Progenitor cell of endocrine pancreas (in vitro differentiated cells): ENCODE measurements around the gene TPI1. TPM values are rescaled to one million over a fixed set of nuclear protein-coding genes. Genes with fewer than 3 reads are reported as not detected.

ENCODE experiments used
- DNase-seq: peaks from one replicate; pipeline ENCODE4 v3.0.0; 2021; ENCODE audit warnings: low spot score; ENCODE audit not compliant: unreplicated experiment
- H3K27ac Mint-ChIP-seq: 2 replicates; pipeline ENCODE4 v1.8.0; 2021; ENCODE audit warnings: mild to moderate bottlenecking, moderate library complexity, mixed read lengths
- H3K27me3 Mint-ChIP-seq: 2 replicates; pipeline ENCODE4 v1.8.0; 2021; ENCODE audit warnings: mixed read lengths
- H3K36me3 Mint-ChIP-seq: 2 replicates; pipeline ENCODE4 v1.8.0; 2022; ENCODE audit warnings: mixed read lengths; ENCODE audit not compliant: insufficient read depth
- H3K4me1 Mint-ChIP-seq: 2 replicates; pipeline ENCODE4 v1.8.0; 2021; ENCODE audit warnings: low read depth, mixed read lengths
- H3K4me3 Mint-ChIP-seq: 2 replicates; pipeline ENCODE4 v1.8.0; 2021; ENCODE audit warnings: low read depth, mild to moderate bottlenecking, moderate library complexity, mixed read lengths
- H3K9me3 Mint-ChIP-seq: 2 replicates; pipeline ENCODE4 v1.8.0; 2021; ENCODE audit warnings: low read depth, mixed read lengths
- CTCF ChIP-seq: fragments of 200-600 bp; sonication (generic); IDR thresholded peaks from one replicate; pipeline ENCODE4 v1.5.0; 2021; ENCODE audit warnings: antibody characterized with exemption, mild to moderate bottlenecking; ENCODE audit not compliant: unreplicated experiment
- total RNA-seq: library from RNA; stranded (reverse); gene quantifications from 2 replicates; pipeline ENCODE4 v1.2.1, GENCODE V29; 2021

The TPI1 gene
- total RNA-seq, 1 donor from 2014 or later: 498 TPM

- no peak overlapping the region for H3K27ac Mint-ChIP-seq
- peaks cover 10% of the 10 kb centered on the region for H3K36me3 Mint-ChIP-seq
- H3K4me3 Mint-ChIP-seq: peak overlapping the region; percentile 86
- H3K9me3 Mint-ChIP-seq: no peaks in the 10 kb centered on the region
- no peak for TF ChIP-seq CTCF
- no peak for DNase-seq
- peaks cover 22% of the 10 kb centered on the region for H3K4me1 Mint-ChIP-seq
- peaks cover 28% of the 10 kb centered on the region for H3K27me3 Mint-ChIP-seq
These were observed 48.5 kb downstream of the TPI1 start for GRCh38 chr12:6915789-6916285.

GRCh38 chr12:6916426-6917200 is 49.3 kb downstream of the TPI1 start:
- H3K36me3 Mint-ChIP-seq: peaks cover 10% of the 10 kb centered on the region
- no peak for TF ChIP-seq CTCF
- H3K9me3 Mint-ChIP-seq: no peaks in the 10 kb centered on the region
- no peak overlapping the region for H3K27ac Mint-ChIP-seq
- no peak for DNase-seq
- peaks cover 21% of the 10 kb centered on the region for H3K27me3 Mint-ChIP-seq
- peaks cover 22% of the 10 kb centered on the region for H3K4me1 Mint-ChIP-seq
- peak overlapping the region; percentile 86 for H3K4me3 Mint-ChIP-seq

- DNase-seq: no peak
- TF ChIP-seq CTCF: no peak
- Mint-ChIP-seq H3K27me3 (peaks cover 20% of the 10 kb centered on the region), H3K4me1 (peaks cover 22% of the 10 kb centered on the region), H3K27ac (no peak overlapping the region), H3K4me3 (no peak overlapping the region), H3K36me3 (peaks cover 10% of the 10 kb centered on the region), H3K9me3 (no peaks in the 10 kb centered on the region)
These were observed 50.3 kb downstream of the TPI1 start for GRCh38 chr12:6917491-6918231.

GRCh38 chr12:6919588-6919987 is 52.3 kb downstream of the TPI1 start:
- no peak for TF ChIP-seq CTCF
- no peaks in the 10 kb centered on the region for H3K9me3 Mint-ChIP-seq
- no peak overlapping the region for H3K4me3 Mint-ChIP-seq
- peaks cover 7% of the 10 kb centered on the region for H3K27me3 Mint-ChIP-seq
- DNase-seq: no peak
- H3K4me1 Mint-ChIP-seq: peaks cover 18% of the 10 kb centered on the region
- H3K36me3 Mint-ChIP-seq: peaks cover 12% of the 10 kb centered on the region
- no peak overlapping the region for H3K27ac Mint-ChIP-seq

Other genes starting within 250 kb of the TPI1 start
- gene LPAR5, start 231.6 kb upstream of the TPI1 start, total RNA-seq: 0.27 TPM in 1 of 2 replicates, not detected in the other
- gene ACRBP, start 220.1 kb upstream of the TPI1 start, total RNA-seq: 5.0 and 5.6 TPM in 2 replicates
- gene ING4, start 204.4 kb upstream of the TPI1 start, total RNA-seq: 105 and 110 TPM in 2 replicates
- 159 and 164 TPM in 2 replicates for gene ZNF384, start 178.2 kb upstream of the TPI1 start, total RNA-seq
- 2.0 and 2.4 TPM in 2 replicates for gene PIANP, start 166.7 kb upstream of the TPI1 start, total RNA-seq
- 42.6 and 45.5 TPM in 2 replicates for gene COPS7A, start 143.5 kb upstream of the TPI1 start, total RNA-seq
- 281 and 305 TPM in 2 replicates for gene MLF2, start 114.4 kb upstream of the TPI1 start, total RNA-seq
- gene PTMS, start 101.2 kb upstream of the TPI1 start, total RNA-seq: 414 and 480 TPM in 2 replicates
- gene LAG3, start 95.0 kb upstream of the TPI1 start, total RNA-seq: 2.2 and 2.5 TPM in 2 replicates
- gene CD4, start 78.0 kb upstream of the TPI1 start, total RNA-seq: 1.5 and 2.1 TPM in 2 replicates
- gene GPR162, start 45.7 kb upstream of the TPI1 start, total RNA-seq: 5.5 and 6.3 TPM in 2 replicates
- 30.6 TPM in 2 replicates for gene P3H3, start 39.1 kb upstream of the TPI1 start, total RNA-seq
- gene GNB3, start 26.6 kb upstream of the TPI1 start, total RNA-seq: 5.6 and 7.0 TPM in 2 replicates
- 36.1 and 40.6 TPM in 2 replicates for gene CDCA3, start 16.2 kb upstream of the TPI1 start, total RNA-seq
- 183 and 185 TPM in 2 replicates for gene USP5, start 15.4 kb upstream of the TPI1 start, total RNA-seq
- 11.7 and 15.7 TPM in 2 replicates for gene SPSB2, start 5.8 kb downstream of the TPI1 start, total RNA-seq
- gene LRRC23, start 37.3 kb downstream of the TPI1 start, total RNA-seq: 20.7 and 21.5 TPM in 2 replicates
- 77.9 and 79.0 TPM in 2 replicates for gene ENO2, start 47.0 kb downstream of the TPI1 start, total RNA-seq
- 226 and 250 TPM in 2 replicates for gene ATN1, start 60.4 kb downstream of the TPI1 start, total RNA-seq
- not detected in 2 replicates for gene RNU7-1, start 76.3 kb downstream of the TPI1 start, total RNA-seq
- gene C12orf57, start 76.5 kb downstream of the TPI1 start, total RNA-seq: 268 and 277 TPM in 2 replicates
- 65.4 and 70.2 TPM in 2 replicates for gene PTPN6, start 83.8 kb downstream of the TPI1 start, total RNA-seq
- gene PHB2, start 103.1 kb downstream of the TPI1 start, total RNA-seq: 339 and 353 TPM in 2 replicates
- gene EMG1, start 103.4 kb downstream of the TPI1 start, total RNA-seq: 67.9 and 73.1 TPM in 2 replicates
- gene LPCAT3, start 150.9 kb downstream of the TPI1 start, total RNA-seq: 77.9 and 81.8 TPM in 2 replicates
- 4.1 and 4.8 TPM in 2 replicates for gene C1S, start 193.2 kb downstream of the TPI1 start, total RNA-seq
- gene C1R, start 224.9 kb downstream of the TPI1 start, total RNA-seq: 10.2 and 10.3 TPM in 2 replicates
- gene C1RL, start 241.7 kb downstream of the TPI1 start, total RNA-seq: 95.9 and 105 TPM in 2 replicates